ENCODE measurements around the gene HOTAIR. TPM values are rescaled to one million over a fixed set of nuclear protein-coding genes. Genes with fewer than 3 reads are reported as not detected.
A peak's percentile ranks its signal among the peaks of the same experiment; 100 is the strongest.

HOTAIR gene
- total RNA-seq, 1 experiment from 2014 or later: not detected

DNA sequence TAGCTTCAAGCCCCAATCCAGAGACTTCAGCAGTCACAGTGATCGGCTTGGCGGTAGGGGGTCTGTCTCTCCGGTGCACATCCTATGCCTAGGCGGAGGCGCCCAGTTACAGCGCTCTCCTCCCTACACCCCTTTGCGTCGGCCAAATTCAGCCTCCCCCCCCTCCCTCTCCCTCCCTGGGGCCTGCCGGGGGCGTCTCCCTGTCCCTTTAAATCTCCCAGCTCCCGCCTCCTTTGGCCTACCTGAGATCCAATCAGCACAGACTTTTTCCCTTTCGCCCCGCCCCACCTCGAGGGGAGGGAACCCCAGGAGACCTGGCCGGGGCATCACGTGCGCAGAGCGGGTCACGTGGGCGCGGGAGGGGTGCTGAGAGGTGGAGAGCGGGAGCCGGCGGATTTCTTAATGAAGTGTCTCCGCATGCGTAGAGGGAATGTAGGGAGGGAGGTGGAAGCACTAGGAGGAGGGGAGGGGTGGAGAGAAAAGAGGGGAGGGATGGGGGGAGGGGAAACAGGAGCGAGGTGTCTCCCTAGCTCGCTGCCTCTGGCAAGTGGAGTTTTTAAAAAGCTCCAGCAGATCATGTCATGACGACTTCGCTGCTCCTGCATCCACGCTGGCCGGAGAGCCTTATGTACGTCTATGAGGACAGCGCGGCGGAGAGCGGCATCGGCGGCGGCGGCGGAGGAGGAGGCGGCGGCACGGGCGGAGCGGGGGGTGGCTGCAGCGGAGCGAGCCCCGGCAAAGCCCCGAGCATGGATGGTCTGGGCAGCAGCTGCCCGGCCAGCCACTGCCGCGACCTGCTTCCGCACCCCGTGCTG, 36.2 kb downstream of the HOTAIR start, which contains the start of gene HOXC13:
TSS of gene HOXC13 (plus strand) at position 506 of the 815 bp plus-strand sequence. CDS start at position 582, 76 bp downstream.
- Histone ChIP-seq H3K4ac (ENCODE audit: low read depth, low read length) (no peak within 1 kb of the TSS), H2BK12ac (ENCODE audit: insufficient read length, low read depth, low read length) (no peak within 1 kb of the TSS), H3K79me1 (ENCODE audit: insufficient read depth, low read depth, low read length, poor library complexity, severe bottlenecking) (no peaks in the 10 kb centered on the region), H3K27me3 (ENCODE audit: insufficient read depth, low read length) (peaks cover 92% of the 10 kb centered on the region), H4K20me1 (ENCODE audit: control insufficient read depth, insufficient read depth, insufficient read length) (no peaks in the 10 kb centered on the region), H4K8ac (replicated peaks; ENCODE audit: insufficient read length, low read depth, low read length) (no peak within 1 kb of the TSS), H3K23ac (ENCODE audit: insufficient read length, low read depth, low read length) (no peak within 1 kb of the TSS), H2AFZ (ENCODE audit: low read length) (no peak within 1 kb of the TSS), H2AK5ac (ENCODE audit: insufficient read length, low read length) (no peak within 1 kb of the TSS), H3K27ac (ENCODE audit: insufficient read length, low read depth, low read length) (no peak within 1 kb of the TSS), H3K79me2 (ENCODE audit: insufficient read depth, low read length) (no peaks in the 10 kb centered on the region), H2BK15ac (ENCODE audit: low read depth, low read length) (no peak within 1 kb of the TSS), H3K23me2 (ENCODE audit: insufficient read length, low read depth, low read length, poor library complexity, severe bottlenecking) (no peaks in the 10 kb centered on the region), H3K4me1 (ENCODE audit: insufficient read depth, low read length) (no peaks in the 10 kb centered on the region), H4K91ac (ENCODE audit: insufficient read length, low read depth, low read length) (no peak within 1 kb of the TSS), H3K9ac (ENCODE audit: extremely low read depth, insufficient read length, low read length) (no peak within 1 kb of the TSS), H3K14ac (ENCODE audit: insufficient read depth, low read length) (no peak within 1 kb of the TSS), H3K4me2 (ENCODE audit: insufficient read depth, insufficient read length, low read length) (peak within 1 kb of the TSS; percentile 11), H2BK120ac (ENCODE audit: low read depth, low read length, poor library complexity, severe bottlenecking) (no peak within 1 kb of the TSS), H3K56ac (ENCODE audit: insufficient read length, low read depth, low read length) (no peak within 1 kb of the TSS), H3K9me3 (ENCODE audit: control insufficient read depth, low read depth, low read length) (no peaks in the 10 kb centered on the region), H3T11ph (ENCODE audit: low read length) (no peak within 1 kb of the TSS), H2BK5ac (ENCODE audit: insufficient read length, low read length) (no peak within 1 kb of the TSS), H4K5ac (ENCODE audit: insufficient read length, low read depth, low read length) (no peak within 1 kb of the TSS), H3K18ac (ENCODE audit: insufficient read length, low read depth, low read length) (no peak within 1 kb of the TSS), H2BK20ac (ENCODE audit: low read depth, low read length, poor library complexity, severe bottlenecking) (no peak within 1 kb of the TSS)
- peak within 1 kb of the TSS; percentile 29 to 67 for H3K4me3 Mint-ChIP-seq
- peaks cover 0 to 19% of the 10 kb centered on the region in 2 experiments; a peak in 3 of 4 replicates for H3K4me1 Mint-ChIP-seq
- peaks cover 7 to 9% of the 10 kb centered on the region in 2 experiments for H3K9me3 Mint-ChIP-seq
- peaks cover 98% of the 10 kb centered on the region for H3K27me3 Mint-ChIP-seq (ENCODE audit: low read depth)
- no peaks in the 10 kb centered on the region for H3K36me3 Mint-ChIP-seq (ENCODE audit: insufficient read depth in 1 of 3, low read depth in 3 of 3)
- DNase-seq: peak; percentile 100
- TF ChIP-seq, protein P1, sequence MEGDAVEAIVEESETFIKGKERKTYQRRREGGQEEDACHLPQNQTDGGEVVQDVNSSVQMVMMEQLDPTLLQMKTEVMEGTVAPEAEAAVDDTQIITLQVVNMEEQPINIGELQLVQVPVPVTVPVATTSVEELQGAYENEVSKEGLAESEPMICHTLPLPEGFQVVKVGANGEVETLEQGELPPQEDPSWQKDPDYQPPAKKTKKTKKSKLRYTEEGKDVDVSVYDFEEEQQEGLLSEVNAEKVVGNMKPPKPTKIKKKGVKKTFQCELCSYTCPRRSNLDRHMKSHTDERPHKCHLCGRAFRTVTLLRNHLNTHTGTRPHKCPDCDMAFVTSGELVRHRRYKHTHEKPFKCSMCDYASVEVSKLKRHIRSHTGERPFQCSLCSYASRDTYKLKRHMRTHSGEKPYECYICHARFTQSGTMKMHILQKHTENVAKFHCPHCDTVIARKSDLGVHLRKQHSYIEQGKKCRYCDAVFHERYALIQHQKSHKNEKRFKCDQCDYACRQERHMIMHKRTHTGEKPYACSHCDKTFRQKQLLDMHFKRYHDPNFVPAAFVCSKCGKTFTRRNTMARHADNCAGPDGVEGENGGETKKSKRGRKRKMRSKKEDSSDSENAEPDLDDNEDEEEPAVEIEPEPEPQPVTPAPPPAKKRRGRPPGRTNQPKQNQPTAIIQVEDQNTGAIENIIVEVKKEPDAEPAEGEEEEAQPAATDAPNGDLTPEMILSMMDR (conservative IDR thresholded peaks at IDR 0.05): no peak
- WGBS (ENCODE audit: extremely low coverage, insufficient read length, low lambda C conversion rate): no CpG with 5 or more reads among the region's 56 CpGs
- H3K27ac Mint-ChIP-seq: no peak within 1 kb of the TSS
